ENCODE results near the gene NXT2.

NXT2 gene

DNA sequence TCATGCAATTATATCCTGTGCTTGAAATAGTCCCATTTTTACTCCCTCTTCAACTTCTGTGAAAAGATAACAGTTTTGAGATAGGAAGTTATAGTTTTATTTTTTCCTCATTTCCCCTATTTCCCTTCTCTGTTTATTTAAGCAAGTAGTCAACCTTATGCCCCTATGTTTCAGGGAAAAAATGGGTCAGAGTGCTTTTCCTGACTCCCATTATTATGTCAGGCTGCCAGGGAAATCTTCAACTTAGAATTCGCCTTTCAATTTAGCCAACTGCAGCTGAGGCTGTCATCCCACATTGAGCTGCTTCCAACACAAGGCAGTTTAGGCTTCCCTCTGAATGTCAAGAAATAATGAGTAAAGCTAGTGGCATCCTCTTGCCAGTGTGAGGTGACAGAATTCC is 42.3 kb downstream of the NXT2 start:
- Histone ChIP-seq H3K4me2 (no peak overlapping the region), H3K36me3 (no peaks in the 10 kb centered on the region), H3K9ac (no peak overlapping the region), H3K27ac (no peak overlapping the region), H4K20me1 (no peaks in the 10 kb centered on the region; a peak in 1 of 22 replicates), H3K27me3 (peaks cover 46 to 96% (median 91%) of the 10 kb centered on the region in 11 experiments; a peak in 21 of 22 replicates), H3K9me3 (replicated peaks in 1 of 11) (peaks cover 0 to 10% (median 0%) of the 10 kb centered on the region in 11 experiments; a peak in 2 of 22 replicates), H3K4me3 (no peak overlapping the region), H3K4me1 (no peaks in the 10 kb centered on the region)
- no peak for TF ChIP-seq Cebpa-rat (IDR thresholded peaks at IDR 0.05)

DNA sequence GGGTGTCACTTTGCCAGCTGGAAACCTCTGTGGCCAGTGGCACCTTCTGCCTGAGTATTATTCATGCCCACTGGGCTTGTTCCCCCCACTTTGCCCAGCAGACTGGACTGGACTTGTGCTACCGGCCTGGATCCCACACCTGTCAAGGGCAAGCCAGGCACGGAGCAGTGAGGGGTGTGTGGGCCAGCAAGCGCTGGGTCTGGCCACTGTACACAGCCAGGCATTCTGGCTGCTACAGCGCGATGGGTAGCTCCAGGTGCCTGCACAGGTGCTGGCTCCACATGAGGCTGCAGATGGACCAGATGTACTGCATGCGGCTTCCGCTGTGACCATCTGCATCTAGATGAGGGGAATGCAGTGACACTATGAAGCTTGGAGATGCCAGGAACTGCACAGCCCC is 48.8 kb downstream of the NXT2 start:
- Histone ChIP-seq H3K36me3 (no peaks in the 10 kb centered on the region), H3K27me3 (peaks cover 66 to 99% (median 87%) of the 10 kb centered on the region in 11 experiments), H3K9me3 (replicated peaks in 1 of 11) (no peaks in the 10 kb centered on the region), H3K4me3 (no peak overlapping the region), H3K9ac (no peak overlapping the region), H4K20me1 (peaks cover 0 to 7% (median 0%) of the 10 kb centered on the region in 11 experiments; a peak in 3 of 22 replicates), H3K4me2 (no peak overlapping the region), H3K4me1 (no peaks in the 10 kb centered on the region), H3K27ac (no peak overlapping the region)
- no peak for TF ChIP-seq Cebpa-rat (IDR thresholded peaks at IDR 0.05)

DNA sequence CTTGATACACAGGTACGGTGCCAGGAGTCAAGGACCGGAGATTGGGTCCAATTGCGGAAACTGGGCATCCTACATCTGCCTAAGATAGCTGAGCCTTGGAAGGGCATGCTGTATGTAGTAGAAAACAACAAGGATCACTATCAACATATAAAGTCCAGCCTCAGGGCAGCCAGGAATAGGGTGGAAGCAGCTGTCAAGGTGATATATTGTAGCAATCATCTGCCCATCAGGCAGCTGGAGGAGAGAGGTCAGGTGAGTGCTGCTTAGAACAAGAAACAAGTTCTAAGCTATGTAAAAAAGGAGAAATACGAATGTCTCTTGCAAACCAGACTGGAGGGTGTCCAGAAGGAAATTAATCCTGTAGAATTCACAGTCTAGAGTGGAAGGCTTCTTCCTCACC is 53.5 kb downstream of the NXT2 start:
- no peaks in the 10 kb centered on the region for H3K36me3 ChIP-seq
- no peak overlapping the region for H3K4me3 ChIP-seq
- peaks cover 0 to 7% (median 0%) of the 10 kb centered on the region in 11 experiments; a peak in 2 of 22 replicates for H4K20me1 ChIP-seq
- no peak overlapping the region for H3K4me2 ChIP-seq
- no peak overlapping the region for H3K9ac ChIP-seq
- TF ChIP-seq Cebpa-rat (IDR thresholded peaks at IDR 0.05), result no peak
- H3K27me3 ChIP-seq, result peaks cover 81 to 99% (median 89%) of the 10 kb centered on the region in 11 experiments
- H3K9me3 ChIP-seq (replicated peaks in 1 of 11), result no peaks in the 10 kb centered on the region
- H3K27ac ChIP-seq, result no peak overlapping the region
- peaks cover 0 to 6% (median 0%) of the 10 kb centered on the region in 10 experiments; a peak in 1 of 20 replicates for H3K4me1 ChIP-seq
